Central memory CD8-positive, alpha-beta T cell (primary cell): ENCODE measurements around the gene ERLIN1.

Experiments
- ATAC-seq: fragments of 150-1000 bp; cut with Tn5 transposase; replicated peaks from 2 replicates; pipeline ENCODE4 v1.10.0; 2022; ENCODE audit warnings: mild to moderate bottlenecking, moderate FRiP score, moderate number of reproducible peaks; ENCODE audit not compliant: poor library complexity, severe bottlenecking; ENCODE audit errors: extremely low read depth
- DNase-seq, 2 donors: peaks; one replicate each; pipeline ENCODE4 v3.0.0; 2021; ENCODE audit warnings: low spot score in 2 of 2
- H3K27ac Mint-ChIP-seq: one replicate; pipeline ENCODE4 v1.8.0; 2022; ENCODE audit warnings: low read depth, mild to moderate bottlenecking, moderate library complexity, mixed read lengths
- H3K27me3 Mint-ChIP-seq: one replicate; pipeline ENCODE4 v1.8.0; 2022; ENCODE audit warnings: mixed read lengths
- H3K36me3 Mint-ChIP-seq: one replicate; pipeline ENCODE4 v1.8.0; 2022; ENCODE audit warnings: mild to moderate bottlenecking, moderate library complexity, mixed read lengths; ENCODE audit not compliant: insufficient read depth
- H3K4me1 Mint-ChIP-seq: one replicate; pipeline ENCODE4 v1.8.0; 2022; ENCODE audit warnings: mixed read lengths
- H3K4me3 Mint-ChIP-seq: one replicate; pipeline ENCODE4 v1.8.0; 2022; ENCODE audit warnings: mild to moderate bottlenecking, moderate library complexity, mixed read lengths
- H3K9me3 Mint-ChIP-seq: one replicate; pipeline ENCODE4 v1.8.0; 2022; ENCODE audit warnings: mixed read lengths

The ERLIN1 gene

GRCh38 chr10:100163704-100164621, 21.9 kb downstream of the ERLIN1 start:
- no peak for DNase-seq
- H3K9me3 Mint-ChIP-seq = no peaks in the 10 kb centered on the region
- no peak overlapping the region for H3K4me3 Mint-ChIP-seq
- H3K27me3 Mint-ChIP-seq = no peaks in the 10 kb centered on the region
- peaks cover 23% of the 10 kb centered on the region for H3K4me1 Mint-ChIP-seq
- ATAC-seq = no peak
- peaks cover 18% of the 10 kb centered on the region for H3K36me3 Mint-ChIP-seq
- no peak overlapping the region for H3K27ac Mint-ChIP-seq

- peaks cover 23% of the 10 kb centered on the region for H3K4me1 Mint-ChIP-seq
- ATAC-seq (no peak), DNase-seq (no peak)
- H3K9me3 Mint-ChIP-seq = no peaks in the 10 kb centered on the region
- no peaks in the 10 kb centered on the region for H3K27me3 Mint-ChIP-seq
- H3K4me3 Mint-ChIP-seq = no peak overlapping the region
- no peak overlapping the region for H3K27ac Mint-ChIP-seq
- H3K36me3 Mint-ChIP-seq = peaks cover 27% of the 10 kb centered on the region
Measured at GRCh38 chr10:100162696-100163095, 23.1 kb downstream of the ERLIN1 start.

- no peak for ATAC-seq
- Mint-ChIP-seq H3K27me3 (no peaks in the 10 kb centered on the region), H3K4me3 (no peak overlapping the region), H3K36me3 (peaks cover 50% of the 10 kb centered on the region), H3K4me1 (peaks cover 15% of the 10 kb centered on the region), H3K9me3 (no peaks in the 10 kb centered on the region), H3K27ac (no peak overlapping the region)
- DNase-seq = no peak
Measured at GRCh38 chr10:100158044-100158805, 27.6 kb downstream of the ERLIN1 start.

- DNase-seq = no peak
- Mint-ChIP-seq H3K27me3 (no peaks in the 10 kb centered on the region), H3K4me3 (no peak overlapping the region), H3K36me3 (peaks cover 51% of the 10 kb centered on the region), H3K27ac (peak overlapping the region; percentile 47), H3K4me1 (peaks cover 15% of the 10 kb centered on the region), H3K9me3 (no peaks in the 10 kb centered on the region)
- no peak for ATAC-seq
Measured at GRCh38 chr10:100157156-100157555, 28.7 kb downstream of the ERLIN1 start.

- Mint-ChIP-seq H3K4me3 (no peak overlapping the region), H3K36me3 (peaks cover 51% of the 10 kb centered on the region), H3K27ac (no peak overlapping the region), H3K9me3 (no peaks in the 10 kb centered on the region), H3K4me1 (peaks cover 15% of the 10 kb centered on the region), H3K27me3 (no peaks in the 10 kb centered on the region)
- DNase-seq (no peak), ATAC-seq (no peak)
Measured at GRCh38 chr10:100155936-100156335, 29.9 kb downstream of the ERLIN1 start.

- H3K4me3 Mint-ChIP-seq = no peak overlapping the region
- DNase-seq (no peak), ATAC-seq (no peak)
- no peak overlapping the region for H3K27ac Mint-ChIP-seq
- H3K9me3 Mint-ChIP-seq = no peaks in the 10 kb centered on the region
- peaks cover 59% of the 10 kb centered on the region for H3K36me3 Mint-ChIP-seq
- H3K27me3 Mint-ChIP-seq = no peaks in the 10 kb centered on the region
- peaks cover 15% of the 10 kb centered on the region for H3K4me1 Mint-ChIP-seq
Measured at GRCh38 chr10:100154666-100155065, 31.2 kb downstream of the ERLIN1 start.

- H3K36me3 Mint-ChIP-seq = peaks cover 52% of the 10 kb centered on the region
- DNase-seq (no peak), ATAC-seq (no peak)
- no peaks in the 10 kb centered on the region for H3K27me3 Mint-ChIP-seq
- H3K4me3 Mint-ChIP-seq = no peak overlapping the region
- H3K27ac Mint-ChIP-seq = no peak overlapping the region
- H3K4me1 Mint-ChIP-seq = peaks cover 7% of the 10 kb centered on the region
- H3K9me3 Mint-ChIP-seq = no peaks in the 10 kb centered on the region
Measured at GRCh38 chr10:100153239-100153825, 32.5 kb downstream of the ERLIN1 start.

GRCh38 chr10:100151723-100152300, 34.0 kb downstream of the ERLIN1 start:
- Mint-ChIP-seq H3K36me3 (peaks cover 45% of the 10 kb centered on the region), H3K4me3 (no peak overlapping the region), H3K27ac (no peak overlapping the region), H3K27me3 (no peaks in the 10 kb centered on the region), H3K4me1 (peaks cover 2% of the 10 kb centered on the region), H3K9me3 (no peaks in the 10 kb centered on the region)
- ATAC-seq = no peak
- DNase-seq = no peak

GRCh38 chr10:100148353-100149211, 37.2 kb downstream of the ERLIN1 start:
- Mint-ChIP-seq H3K27me3 (peaks cover 15% of the 10 kb centered on the region), H3K36me3 (peaks cover 24% of the 10 kb centered on the region), H3K27ac (no peak overlapping the region), H3K4me3 (no peak overlapping the region), H3K9me3 (no peaks in the 10 kb centered on the region), H3K4me1 (no peaks in the 10 kb centered on the region)
- no peak for ATAC-seq
- DNase-seq = no peak

- Mint-ChIP-seq H3K27me3 (peaks cover 17% of the 10 kb centered on the region), H3K36me3 (peaks cover 15% of the 10 kb centered on the region), H3K4me1 (no peaks in the 10 kb centered on the region), H3K27ac (no peak overlapping the region), H3K4me3 (no peak overlapping the region), H3K9me3 (no peaks in the 10 kb centered on the region)
- ATAC-seq = no peak
- DNase-seq = no peak
Measured at GRCh38 chr10:100146875-100147650, 38.8 kb downstream of the ERLIN1 start.

GRCh38 chr10:100146398-100146797, 39.4 kb downstream of the ERLIN1 start:
- DNase-seq = no peak
- Mint-ChIP-seq H3K4me1 (no peaks in the 10 kb centered on the region), H3K27ac (no peak overlapping the region), H3K27me3 (peaks cover 17% of the 10 kb centered on the region), H3K4me3 (no peak overlapping the region), H3K9me3 (no peaks in the 10 kb centered on the region), H3K36me3 (peaks cover 9% of the 10 kb centered on the region)
- ATAC-seq = no peak
